IPS-18c (cell line): Measurements from ENCODE around the gene FOXP1.

ENCODE experiments used
- H3K4me3 ChIP-seq: 2 replicates; pipeline ENCODE4 v1.7.0; 2013; ENCODE audit warnings: low read depth, mild to moderate bottlenecking, low read length, moderate library complexity; ENCODE audit not compliant: insufficient read depth
- H3K9me3 ChIP-seq: one replicate; pipeline ENCODE4 v1.6.1; 2013; ENCODE audit warnings: mild to moderate bottlenecking, low read length, moderate library complexity; ENCODE audit not compliant: control insufficient read depth, insufficient read depth

Gene FOXP1

DNA sequence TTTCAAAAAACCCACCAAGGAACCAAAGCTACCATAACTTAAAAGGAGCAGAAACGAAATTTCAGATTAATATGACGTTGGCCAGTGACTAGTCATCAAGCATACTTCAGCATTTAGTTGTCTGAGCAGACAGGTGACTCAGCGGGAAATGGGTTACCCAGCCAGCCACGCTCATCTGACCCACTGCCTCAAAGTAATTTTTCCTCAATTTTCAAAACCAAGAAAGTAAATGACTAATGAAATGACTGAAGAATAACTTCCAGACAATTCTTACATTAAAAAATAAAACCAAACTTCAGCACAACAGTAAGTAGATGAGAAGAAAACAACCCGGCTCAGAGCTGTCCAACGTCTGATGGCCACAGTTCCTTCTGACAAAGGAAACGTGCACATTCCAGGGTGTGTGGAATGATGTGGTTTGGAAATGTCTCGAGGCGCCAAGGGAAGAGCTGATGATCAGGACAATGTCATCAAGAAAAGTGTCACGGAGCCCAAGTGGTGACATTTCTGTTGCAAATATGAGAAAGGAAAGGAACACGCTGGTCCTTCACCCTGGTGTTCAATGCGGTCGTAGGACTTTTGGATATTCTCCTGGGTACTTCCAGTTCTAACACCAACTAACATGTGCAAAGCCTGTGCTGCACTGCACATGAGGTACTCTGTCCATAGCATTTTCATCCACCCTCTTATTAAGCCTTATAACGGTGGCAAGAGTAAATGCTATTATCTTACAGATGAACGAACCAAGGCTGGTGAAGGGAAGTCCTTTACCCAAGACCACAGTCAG lies 79.1 kb downstream of the FOXP1 start:
- Histone ChIP-seq H3K4me3 (no peak overlapping the region), H3K9me3 (no peaks in the 10 kb centered on the region)

DNA sequence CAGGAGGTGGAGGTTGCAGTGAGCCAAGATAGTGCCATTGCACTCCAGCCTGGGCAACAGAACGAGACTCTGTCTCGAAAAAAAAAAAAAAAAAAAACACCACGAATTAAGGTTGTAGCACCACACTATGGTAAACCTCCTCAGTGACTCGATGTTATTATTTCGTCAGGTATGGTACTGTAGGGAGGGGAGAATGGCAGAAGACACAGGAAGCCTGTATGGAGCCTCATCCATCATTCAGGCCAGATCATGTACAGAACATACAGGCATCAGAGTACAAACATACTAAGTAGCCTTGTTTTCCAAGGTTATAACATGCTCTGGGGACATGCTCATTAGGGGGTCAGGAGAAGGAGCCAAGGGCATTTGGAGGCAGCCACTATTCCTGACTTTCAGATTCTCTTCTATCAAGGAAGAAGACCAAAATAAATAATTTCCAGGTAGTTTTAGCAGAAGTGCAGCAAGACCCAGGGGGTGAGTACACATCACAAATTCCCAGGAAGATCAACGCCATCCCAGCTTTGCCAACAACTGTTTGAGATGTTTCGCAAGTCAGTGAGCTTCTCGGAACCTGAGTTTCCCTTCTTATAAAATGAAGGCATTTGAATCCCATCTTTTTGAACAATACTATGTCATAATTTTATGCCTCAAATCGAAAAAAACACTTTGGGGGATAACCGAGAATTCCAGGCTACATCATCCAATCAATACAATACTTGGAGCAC lies 79.8 kb downstream of the FOXP1 start:
- Histone ChIP-seq H3K9me3 (no peaks in the 10 kb centered on the region), H3K4me3 (no peak overlapping the region)

DNA sequence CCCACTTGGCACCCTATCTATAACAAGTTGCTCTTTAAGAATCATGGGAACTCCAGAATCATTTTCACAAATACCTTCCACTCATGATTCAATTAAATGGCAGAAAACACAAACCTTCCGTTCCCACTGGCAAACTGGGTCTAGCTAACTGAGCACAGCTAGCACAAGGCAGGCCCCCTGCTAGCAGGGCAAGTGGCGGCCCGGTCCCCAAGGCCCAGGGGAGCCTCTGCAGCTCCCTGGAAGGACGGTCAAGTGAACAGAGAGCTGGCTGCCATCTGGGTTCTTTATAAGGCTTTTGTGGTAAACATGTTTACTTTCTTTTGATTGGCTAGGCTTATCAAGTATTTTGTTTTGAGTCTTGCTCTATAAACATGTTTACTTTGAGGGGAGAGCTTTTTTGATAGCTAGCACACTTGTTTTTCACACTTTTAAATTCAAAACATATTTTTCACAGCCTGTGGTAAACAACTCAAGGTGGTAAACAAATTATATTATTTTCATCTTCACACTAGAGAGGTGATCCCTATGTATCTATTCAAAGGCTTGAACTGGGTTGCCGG lies 81.4 kb downstream of the FOXP1 start:
- H3K9me3 ChIP-seq, result no peaks in the 10 kb centered on the region
- H3K4me3 ChIP-seq, result no peak overlapping the region

DNA sequence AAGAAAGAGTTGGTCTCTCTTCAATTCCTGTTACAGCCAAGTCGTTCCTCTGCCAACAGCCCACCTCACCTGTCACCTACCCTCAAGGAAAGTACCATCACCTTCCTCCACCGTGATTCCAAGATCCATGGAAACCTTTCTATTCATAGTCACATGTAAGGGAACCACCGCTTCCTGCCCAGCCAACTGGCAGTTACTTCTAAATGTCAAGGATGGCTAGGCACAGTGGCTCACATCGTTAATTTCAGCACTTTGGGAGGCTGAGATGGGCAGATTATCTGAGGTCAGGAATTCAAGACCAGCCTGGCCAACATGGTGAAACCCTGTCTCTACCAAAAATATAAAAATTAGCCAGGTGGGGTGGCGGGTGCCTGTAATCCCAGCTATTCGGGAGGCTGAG lies 82.8 kb downstream of the FOXP1 start:
- Histone ChIP-seq H3K9me3 (no peaks in the 10 kb centered on the region), H3K4me3 (no peak overlapping the region)

DNA sequence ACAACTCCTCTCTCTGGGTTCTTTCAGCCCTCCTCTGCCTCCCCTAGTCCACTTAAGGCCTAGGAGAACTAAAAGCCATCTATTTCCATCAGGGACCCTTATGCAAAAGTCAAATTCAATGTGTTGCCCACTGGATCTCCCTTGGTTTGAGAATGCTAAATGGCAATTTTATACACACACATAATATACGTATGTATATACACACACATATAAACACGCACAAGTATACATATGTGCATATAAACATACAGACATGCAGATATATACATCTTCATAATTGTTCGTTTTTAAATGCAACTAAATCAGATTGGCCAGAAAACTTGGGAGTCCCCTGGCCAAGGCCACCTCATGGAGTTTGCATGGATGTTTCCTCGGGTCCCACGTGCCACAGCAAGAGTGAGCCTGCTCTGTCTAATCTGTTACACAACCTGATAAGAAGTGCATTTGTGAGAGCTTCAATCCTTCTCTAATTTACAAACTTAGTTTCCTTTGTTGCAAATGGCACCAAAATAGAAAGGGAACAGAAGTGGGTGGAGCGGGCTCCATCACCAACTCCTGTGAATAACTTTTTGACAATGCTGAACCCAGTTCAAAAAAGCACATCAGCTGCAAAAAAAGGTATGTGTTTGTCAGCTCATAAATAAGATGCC lies 84.2 kb downstream of the FOXP1 start:
- Histone ChIP-seq H3K4me3 (no peak overlapping the region), H3K9me3 (no peaks in the 10 kb centered on the region)

DNA sequence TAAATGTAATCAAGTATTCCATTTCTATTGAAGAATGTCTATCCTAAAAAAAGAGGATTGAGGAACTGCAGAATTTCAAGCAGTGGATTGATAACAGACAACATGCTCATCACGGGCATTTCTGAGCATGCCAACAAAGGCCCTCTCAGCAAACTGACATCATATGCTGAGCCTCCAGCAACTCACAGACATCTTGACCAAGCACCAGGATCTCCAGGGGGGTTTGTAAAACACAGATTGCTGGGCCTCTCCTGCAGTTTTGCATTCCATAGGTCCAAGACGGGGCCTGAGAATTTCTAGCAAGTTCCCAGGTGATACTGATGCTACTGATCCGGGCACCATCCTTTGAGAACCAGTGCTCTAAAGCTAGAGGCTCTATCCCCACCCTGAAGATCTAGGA lies 85.0 kb downstream of the FOXP1 start:
- H3K4me3 ChIP-seq, result no peak overlapping the region
- H3K9me3 ChIP-seq, result no peaks in the 10 kb centered on the region

DNA sequence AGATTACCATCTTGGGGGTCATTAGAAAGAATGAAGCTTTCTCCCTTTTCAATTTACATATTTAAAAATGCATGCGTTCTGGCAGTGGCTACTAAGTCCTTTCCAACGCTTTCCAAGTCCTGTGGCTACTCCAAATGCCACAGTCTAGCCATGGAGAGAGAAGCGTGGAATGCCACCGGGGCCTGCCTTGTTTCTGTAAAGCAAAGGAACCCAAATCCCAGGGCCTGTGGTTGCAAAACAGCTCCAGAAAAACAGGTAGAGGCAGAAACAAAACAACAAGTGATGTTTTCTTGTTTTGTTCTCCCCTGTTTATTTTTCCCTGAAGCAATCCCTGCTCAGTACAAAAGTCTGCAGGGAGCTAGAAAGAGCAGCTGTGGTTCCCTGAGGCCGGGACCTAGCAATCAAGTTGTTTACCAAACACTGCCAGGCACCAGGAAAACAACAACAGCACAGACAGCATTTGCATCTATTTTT lies 85.5 kb downstream of the FOXP1 start:
- Histone ChIP-seq H3K4me3 (no peak overlapping the region), H3K9me3 (no peaks in the 10 kb centered on the region)

DNA sequence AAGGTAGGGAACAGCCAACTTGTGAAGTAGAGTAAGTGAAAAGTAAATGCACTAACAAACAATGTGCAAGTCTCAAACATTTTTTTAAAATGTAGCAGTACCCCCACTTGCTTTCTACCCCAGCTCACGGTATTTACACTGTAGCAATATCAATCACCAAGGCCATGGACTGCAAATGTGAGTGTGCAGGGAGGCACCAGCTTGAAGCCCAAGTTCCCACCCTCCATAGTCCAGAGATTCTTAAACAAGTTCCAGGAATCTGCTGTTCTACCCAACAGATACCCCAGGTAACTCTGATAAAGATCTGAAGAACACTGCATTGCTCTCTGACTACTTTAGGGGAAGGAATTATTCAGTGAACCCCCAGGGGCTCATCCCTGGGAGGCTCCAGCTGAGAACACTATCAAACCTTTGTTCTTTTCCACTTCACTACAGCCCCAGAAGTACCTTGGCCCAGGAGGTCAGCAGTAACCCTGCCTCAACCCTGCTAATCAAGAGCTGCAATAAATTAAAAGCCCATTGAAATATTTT lies 86.1 kb downstream of the FOXP1 start:
- Histone ChIP-seq H3K4me3 (no peak overlapping the region), H3K9me3 (no peaks in the 10 kb centered on the region)

DNA sequence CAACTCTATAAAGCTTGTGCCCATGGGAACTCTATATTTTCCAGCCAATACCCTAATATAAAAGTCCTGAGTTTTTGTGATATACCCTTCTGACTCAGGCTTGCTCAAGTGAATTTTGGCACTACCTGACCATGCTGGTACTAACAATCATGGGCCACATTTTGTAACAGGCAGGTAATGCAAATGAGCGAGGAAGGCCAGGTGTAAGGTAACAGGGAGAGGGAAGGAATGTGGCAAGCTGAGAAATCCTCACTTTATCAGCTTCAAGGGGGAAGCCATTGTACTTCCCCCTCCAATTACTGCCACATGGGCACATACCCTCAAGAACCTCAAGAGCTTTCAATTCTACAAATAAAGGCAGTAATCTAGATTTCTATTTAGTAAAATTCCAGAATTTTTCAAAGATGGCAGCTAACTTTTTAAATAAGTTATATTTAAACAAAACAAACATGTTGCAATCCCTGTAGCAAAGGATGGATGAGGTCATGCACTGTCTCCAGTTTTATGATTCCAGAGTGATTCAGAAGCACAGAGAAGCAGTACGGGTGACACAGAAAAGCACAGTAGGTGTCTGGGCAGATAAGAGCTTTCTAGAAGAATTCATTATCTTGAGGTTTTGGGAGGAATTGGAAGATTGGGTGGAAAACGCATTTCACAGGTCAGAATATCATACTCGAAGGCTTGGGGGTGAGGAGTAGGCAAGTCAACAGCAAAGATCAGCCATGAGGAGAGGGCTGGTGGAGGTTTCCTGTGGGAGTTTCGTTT lies 87.6 kb downstream of the FOXP1 start:
- H3K9me3 ChIP-seq, result no peaks in the 10 kb centered on the region
- no peak overlapping the region for H3K4me3 ChIP-seq

DNA sequence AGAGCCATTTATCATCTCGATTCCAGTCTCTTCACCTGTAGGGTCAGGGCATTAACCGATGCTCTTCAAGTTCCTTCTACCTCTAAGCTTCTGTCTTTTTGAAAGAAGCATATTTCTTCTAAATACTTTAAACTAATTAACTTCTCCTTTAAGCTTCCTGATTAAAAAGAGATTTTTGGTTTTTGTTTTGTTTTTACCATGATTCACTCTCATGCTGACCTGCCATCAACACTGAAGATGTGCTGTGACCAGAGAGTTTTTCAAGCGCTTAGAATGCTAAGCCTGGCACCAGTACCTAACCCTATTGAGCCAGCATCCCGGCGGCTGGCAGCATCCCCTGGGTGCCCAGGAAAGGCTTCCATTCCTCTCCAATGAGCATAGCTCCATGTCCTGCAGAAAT lies 89.3 kb downstream of the FOXP1 start:
- Histone ChIP-seq H3K4me3 (no peak overlapping the region), H3K9me3 (no peaks in the 10 kb centered on the region)

DNA sequence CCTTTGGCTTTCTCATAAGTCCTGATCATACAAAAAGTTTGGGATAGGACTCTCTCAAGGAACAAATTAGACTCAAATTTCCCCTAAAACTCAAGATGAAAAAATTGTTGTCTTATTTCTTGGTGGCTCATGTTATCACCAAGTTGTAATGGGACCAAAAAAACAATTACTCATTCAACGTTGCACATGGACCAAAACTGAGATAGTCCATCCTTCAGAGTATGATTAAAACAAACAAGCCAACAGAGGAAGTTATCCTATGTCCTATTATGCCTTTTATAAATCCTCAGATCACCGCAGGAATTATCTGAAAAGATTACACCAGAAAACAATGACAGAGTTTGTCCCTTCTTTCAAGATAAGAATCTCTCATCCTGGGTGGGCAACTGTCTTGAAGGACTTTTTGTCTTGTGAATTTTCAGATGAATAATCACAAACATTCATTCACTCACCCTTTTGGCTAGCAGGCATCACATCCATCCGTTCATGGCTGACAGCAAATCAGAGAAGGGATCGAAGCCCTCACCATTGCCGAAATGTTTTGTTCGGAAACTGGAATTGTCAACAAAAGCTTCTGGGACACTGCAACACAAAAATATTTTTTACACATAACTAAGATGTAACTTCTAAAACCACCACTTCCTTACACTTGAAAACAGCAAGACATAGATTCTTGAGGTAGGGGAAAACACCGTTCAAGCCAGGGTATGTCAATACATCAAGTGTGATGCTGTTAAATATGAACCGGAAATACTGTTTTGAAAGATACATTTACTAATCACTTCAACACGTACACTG lies 90.4 kb downstream of the FOXP1 start:
- no peaks in the 10 kb centered on the region for H3K9me3 ChIP-seq
- H3K4me3 ChIP-seq, result no peak overlapping the region

DNA sequence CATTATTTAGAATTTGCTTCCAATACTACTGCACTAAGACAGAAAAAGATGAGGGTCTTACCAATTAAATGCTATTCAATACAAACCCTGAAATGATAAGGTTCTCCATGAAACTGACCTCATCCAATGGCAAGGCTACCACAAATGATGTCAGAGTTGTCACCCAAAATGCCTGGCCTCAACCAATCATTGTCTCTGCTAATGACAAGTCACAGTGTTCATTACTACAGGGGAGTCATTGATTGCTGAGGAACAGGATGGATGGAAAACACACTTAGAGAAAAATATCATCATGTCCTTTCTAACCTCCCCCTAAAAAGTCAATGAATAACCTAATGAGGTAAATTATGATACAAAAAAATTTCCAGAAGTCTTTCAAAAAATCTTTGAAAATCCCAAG lies 91.0 kb downstream of the FOXP1 start:
- no peaks in the 10 kb centered on the region for H3K9me3 ChIP-seq
- H3K4me3 ChIP-seq, result no peak overlapping the region

DNA sequence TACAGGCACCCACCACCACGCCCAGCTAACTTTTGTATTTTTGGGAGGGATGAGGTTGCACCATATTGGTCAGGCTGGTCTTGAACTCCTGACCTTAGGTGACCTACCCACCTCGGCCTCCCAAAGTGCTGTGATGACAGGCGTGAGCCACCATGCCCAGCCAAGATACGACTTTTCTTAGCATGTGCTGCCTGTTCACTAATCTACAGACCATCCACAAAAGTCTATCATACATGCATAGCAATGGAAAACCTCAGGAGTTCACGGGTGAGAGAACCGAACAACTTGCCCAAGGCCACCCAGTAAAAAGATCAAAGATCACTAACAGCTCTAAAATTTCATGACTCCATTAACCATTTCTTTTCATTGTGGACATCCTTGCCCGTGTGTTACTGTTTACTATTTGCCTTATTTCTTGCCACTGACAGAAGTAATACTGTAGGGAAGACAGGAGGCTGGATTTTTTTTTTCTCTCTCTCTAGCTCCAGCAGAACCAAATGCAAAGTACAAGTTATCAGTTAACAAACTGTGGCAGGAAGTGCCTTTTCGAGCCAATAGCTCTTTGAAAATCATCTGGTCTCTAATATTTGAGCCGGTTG lies 92.3 kb downstream of the FOXP1 start:
- H3K4me3 ChIP-seq, result no peak overlapping the region
- no peaks in the 10 kb centered on the region for H3K9me3 ChIP-seq

DNA sequence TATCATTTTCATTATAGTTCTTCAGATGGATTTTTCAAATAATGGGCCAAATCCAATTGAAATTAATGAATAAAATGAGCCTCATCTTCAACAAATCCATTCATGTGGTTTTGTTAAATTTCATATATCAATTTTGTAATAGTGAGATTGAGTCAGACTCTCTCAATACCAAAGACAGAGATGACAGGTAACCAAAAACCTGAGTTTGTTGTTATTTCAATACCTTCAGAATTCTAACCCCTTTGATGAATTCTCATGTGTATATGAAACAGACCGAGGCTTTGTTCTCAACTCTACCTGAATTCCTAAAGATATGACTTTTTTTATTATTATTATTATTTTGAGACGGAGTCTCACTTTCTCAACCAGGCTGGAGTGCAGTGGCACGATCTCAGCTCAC lies 92.8 kb downstream of the FOXP1 start:
- Histone ChIP-seq H3K9me3 (no peaks in the 10 kb centered on the region), H3K4me3 (no peak overlapping the region)

DNA sequence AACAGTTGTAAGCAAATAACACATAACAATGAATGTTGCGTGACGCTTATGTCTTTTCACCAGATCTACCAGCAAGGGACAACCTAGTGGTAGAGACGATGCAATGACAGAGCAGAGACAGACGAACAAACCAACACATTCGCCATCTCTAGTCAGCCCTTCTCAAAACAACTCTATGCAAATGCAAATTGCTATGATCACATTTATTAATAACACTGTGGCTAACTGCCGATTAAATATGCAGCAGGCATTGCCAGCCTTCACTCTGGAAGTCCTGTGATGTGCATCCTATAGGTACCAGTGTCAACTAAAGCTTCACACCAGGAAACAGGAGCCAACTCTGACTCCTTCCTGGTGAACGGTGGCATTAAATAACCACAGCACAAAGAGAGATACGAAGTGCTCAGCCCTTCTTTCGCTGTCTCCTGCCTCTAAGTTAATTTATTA lies 94.2 kb downstream of the FOXP1 start:
- Histone ChIP-seq H3K9me3 (no peaks in the 10 kb centered on the region), H3K4me3 (no peak overlapping the region)

DNA sequence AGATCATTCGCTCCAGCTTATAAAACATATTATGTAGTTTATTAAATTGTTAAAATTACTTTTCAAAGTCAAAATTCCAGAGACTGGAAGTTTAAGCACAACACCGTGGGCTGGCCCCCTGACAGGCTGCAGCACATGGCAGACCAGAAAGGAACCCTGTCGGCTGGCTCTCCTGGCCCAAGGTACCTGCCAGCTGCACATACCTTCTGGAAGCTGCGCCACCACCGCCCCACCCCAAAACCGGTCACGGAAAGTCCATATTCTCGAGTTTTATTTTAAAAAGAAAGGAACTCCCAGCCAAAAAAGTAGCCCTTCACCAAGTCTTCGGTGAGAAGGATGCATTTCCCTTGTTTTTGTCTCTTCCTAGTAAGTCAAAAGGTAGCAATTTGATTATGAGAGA lies 94.6 kb downstream of the FOXP1 start:
- Histone ChIP-seq H3K4me3 (no peak overlapping the region), H3K9me3 (no peaks in the 10 kb centered on the region)
